ENCODE data around the gene TMEM132C. TPM values are rescaled to one million over a fixed set of nuclear protein-coding genes. Genes with fewer than 3 reads are reported as not detected.

The TMEM132C gene
- total RNA-seq, 1 experiment from 2014 or later, result not detected

DNA sequence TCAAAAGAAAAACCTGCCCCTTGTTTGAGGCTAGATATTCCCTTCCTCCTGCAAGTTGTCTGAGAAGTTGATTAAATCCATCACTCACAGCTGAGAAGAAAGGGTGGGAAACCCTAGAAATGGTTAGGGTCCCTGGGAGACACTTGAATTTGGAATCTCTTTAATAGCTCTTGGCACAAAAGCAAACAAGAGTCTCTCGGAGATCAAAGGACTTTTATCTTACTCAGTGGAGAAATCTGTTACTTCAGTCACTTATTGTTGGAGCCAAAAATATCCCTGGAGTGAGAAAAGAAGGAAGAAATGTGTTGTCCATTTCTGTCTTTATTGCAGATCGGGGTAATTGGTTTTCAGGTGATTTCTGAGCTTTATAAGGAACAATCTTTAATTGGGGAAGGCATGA, 47.0 kb downstream of the TMEM132C start:
- DNase-seq (ENCODE audit: unreplicated experiment), result no peak
- ChIA-PET CTCF (interaction anchor here (0.7 kb wide), 1 partner anchor 9 kb away, joined by 3 read pairs; no protein-coding TSS in a partner anchor), POLR2A (no interaction called here)
- peaks cover 48% of the 10 kb centered on the region for H3K9me3 Mint-ChIP-seq (ENCODE audit: unreplicated experiment)
- H3K36me3 Mint-ChIP-seq (ENCODE audit: insufficient read depth, unreplicated experiment), result no peaks in the 10 kb centered on the region
- intact Hi-C loops (cut with micrococcal nuclease), result no loop called here
- no peak overlapping the region for H3K4me3 Mint-ChIP-seq (ENCODE audit: unreplicated experiment)
- BruUV-seq (replicated peaks), result no TSS peak
- H3K27ac Mint-ChIP-seq (ENCODE audit: low read depth, unreplicated experiment), result no peak overlapping the region
- TF ChIP-seq, protein P1, sequence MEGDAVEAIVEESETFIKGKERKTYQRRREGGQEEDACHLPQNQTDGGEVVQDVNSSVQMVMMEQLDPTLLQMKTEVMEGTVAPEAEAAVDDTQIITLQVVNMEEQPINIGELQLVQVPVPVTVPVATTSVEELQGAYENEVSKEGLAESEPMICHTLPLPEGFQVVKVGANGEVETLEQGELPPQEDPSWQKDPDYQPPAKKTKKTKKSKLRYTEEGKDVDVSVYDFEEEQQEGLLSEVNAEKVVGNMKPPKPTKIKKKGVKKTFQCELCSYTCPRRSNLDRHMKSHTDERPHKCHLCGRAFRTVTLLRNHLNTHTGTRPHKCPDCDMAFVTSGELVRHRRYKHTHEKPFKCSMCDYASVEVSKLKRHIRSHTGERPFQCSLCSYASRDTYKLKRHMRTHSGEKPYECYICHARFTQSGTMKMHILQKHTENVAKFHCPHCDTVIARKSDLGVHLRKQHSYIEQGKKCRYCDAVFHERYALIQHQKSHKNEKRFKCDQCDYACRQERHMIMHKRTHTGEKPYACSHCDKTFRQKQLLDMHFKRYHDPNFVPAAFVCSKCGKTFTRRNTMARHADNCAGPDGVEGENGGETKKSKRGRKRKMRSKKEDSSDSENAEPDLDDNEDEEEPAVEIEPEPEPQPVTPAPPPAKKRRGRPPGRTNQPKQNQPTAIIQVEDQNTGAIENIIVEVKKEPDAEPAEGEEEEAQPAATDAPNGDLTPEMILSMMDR (IDR thresholded peaks at IDR 0.05; ENCODE audit: unreplicated experiment), result no peak
- no peaks in the 10 kb centered on the region for H3K4me1 Mint-ChIP-seq (ENCODE audit: insufficient read depth, unreplicated experiment)
- no peaks in the 10 kb centered on the region for H3K27me3 Mint-ChIP-seq (ENCODE audit: insufficient read depth, unreplicated experiment)

DNA sequence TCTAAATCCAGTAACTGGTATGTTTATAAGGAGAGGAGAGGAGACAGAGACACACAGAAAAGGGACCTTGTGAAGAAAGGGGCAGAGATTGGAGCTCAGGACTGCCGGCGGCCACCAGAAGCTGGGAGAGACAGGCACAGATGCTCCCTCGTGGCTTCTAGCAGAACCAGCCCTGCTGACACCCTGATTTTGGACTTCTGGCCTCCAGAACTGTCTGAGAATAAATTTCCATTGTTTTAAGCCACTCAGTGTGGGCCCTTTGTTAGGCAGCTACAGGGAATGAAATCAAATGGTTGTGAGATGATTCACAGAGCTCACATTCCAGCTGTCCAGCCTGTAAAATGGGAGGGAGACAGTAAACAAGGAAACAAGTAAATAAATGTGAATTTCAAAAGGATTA, 47.6 kb downstream of the TMEM132C start:
- CTCF ChIA-PET, result interaction anchor here (0.6 to 0.7 kb wide), 2 partner anchors 10 to 16 kb away, joined by 3 to 8 read pairs; no protein-coding TSS in a partner anchor
- intact Hi-C loops (cut with micrococcal nuclease), result no loop called here
- DNase-seq (ENCODE audit: unreplicated experiment), result no peak
- H3K4me1 Mint-ChIP-seq (ENCODE audit: insufficient read depth, unreplicated experiment), result no peaks in the 10 kb centered on the region
- H3K9me3 Mint-ChIP-seq (ENCODE audit: unreplicated experiment), result peaks cover 45% of the 10 kb centered on the region
- POLR2A ChIA-PET, result no interaction called here
- H3K36me3 Mint-ChIP-seq (ENCODE audit: insufficient read depth, unreplicated experiment), result no peaks in the 10 kb centered on the region
- H3K27ac Mint-ChIP-seq (ENCODE audit: low read depth, unreplicated experiment), result no peak overlapping the region
- BruUV-seq (replicated peaks), result no TSS peak
- no peaks in the 10 kb centered on the region for H3K27me3 Mint-ChIP-seq (ENCODE audit: insufficient read depth, unreplicated experiment)
- no peak overlapping the region for H3K4me3 Mint-ChIP-seq (ENCODE audit: unreplicated experiment)
- TF ChIP-seq, protein P1 (IDR thresholded peaks at IDR 0.05; ENCODE audit: unreplicated experiment), result no peak

DNA sequence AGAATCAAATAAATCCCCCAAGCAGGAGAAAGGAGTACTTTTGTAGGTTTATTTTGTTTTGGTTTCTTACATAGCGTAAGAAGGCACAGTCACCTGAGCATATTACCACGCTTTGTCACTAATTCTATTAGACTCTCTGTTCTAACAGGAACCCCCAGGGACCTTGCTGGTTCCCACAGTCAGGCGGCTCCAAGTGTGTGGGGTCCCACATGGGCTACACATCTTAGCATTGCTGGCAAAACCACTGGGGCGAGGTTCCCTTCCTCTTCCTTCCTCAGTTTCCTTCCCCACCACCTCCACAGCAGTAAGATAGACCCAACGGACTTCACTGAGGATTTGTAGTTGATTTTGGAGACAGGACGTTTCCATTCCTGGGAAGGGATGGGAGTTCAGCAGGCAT, 49.1 kb downstream of the TMEM132C start:
- intact Hi-C loops (cut with micrococcal nuclease), result no loop called here
- H3K4me1 Mint-ChIP-seq (ENCODE audit: insufficient read depth, unreplicated experiment), result no peaks in the 10 kb centered on the region
- CTCF ChIA-PET, result no interaction called here
- no peak for DNase-seq (ENCODE audit: unreplicated experiment)
- TF ChIP-seq, protein P1 (IDR thresholded peaks at IDR 0.05; ENCODE audit: unreplicated experiment), result no peak
- H3K27me3 Mint-ChIP-seq (ENCODE audit: insufficient read depth, unreplicated experiment), result no peaks in the 10 kb centered on the region
- no peaks in the 10 kb centered on the region for H3K36me3 Mint-ChIP-seq (ENCODE audit: insufficient read depth, unreplicated experiment)
- H3K4me3 Mint-ChIP-seq (ENCODE audit: unreplicated experiment), result no peak overlapping the region
- H3K9me3 Mint-ChIP-seq (ENCODE audit: unreplicated experiment), result peaks cover 33% of the 10 kb centered on the region
- POLR2A ChIA-PET, result no interaction called here
- BruUV-seq (replicated peaks), result no TSS peak
- H3K27ac Mint-ChIP-seq (ENCODE audit: low read depth, unreplicated experiment), result no peak overlapping the region

DNA sequence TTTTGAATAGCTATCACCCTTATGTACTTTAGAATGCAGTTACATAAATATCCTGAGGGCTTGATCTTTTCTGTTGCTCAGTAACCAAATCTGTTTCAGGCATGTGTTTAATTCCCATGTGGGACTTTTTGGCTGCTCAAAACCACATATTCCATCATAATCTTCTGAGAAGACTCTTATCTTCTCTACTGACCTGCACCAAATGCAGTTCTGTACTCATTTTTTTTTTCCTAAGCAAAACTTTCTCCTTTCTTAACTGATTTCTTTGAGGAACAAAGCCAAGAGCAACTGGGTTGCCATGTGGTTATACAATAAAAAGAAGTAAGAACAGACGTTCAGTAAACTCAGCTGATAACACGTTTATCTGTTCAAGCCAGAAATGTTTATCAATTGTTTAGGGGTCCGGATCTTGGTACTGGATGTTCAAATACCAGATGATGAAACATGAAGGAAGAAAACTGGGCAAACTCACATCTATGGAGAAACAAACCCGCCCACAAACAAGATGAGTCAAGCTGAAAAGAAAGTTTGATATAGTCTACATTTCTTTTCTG, 50.1 kb downstream of the TMEM132C start:
- no peak overlapping the region for H3K4me3 Mint-ChIP-seq (ENCODE audit: unreplicated experiment)
- no peak for DNase-seq (ENCODE audit: unreplicated experiment)
- H3K9me3 Mint-ChIP-seq (ENCODE audit: unreplicated experiment), result peaks cover 25% of the 10 kb centered on the region
- POLR2A ChIA-PET, result no interaction called here
- no peaks in the 10 kb centered on the region for H3K27me3 Mint-ChIP-seq (ENCODE audit: insufficient read depth, unreplicated experiment)
- H3K36me3 Mint-ChIP-seq (ENCODE audit: insufficient read depth, unreplicated experiment), result no peaks in the 10 kb centered on the region
- H3K4me1 Mint-ChIP-seq (ENCODE audit: insufficient read depth, unreplicated experiment), result no peaks in the 10 kb centered on the region
- intact Hi-C loops (cut with micrococcal nuclease), result no loop called here
- BruUV-seq (replicated peaks), result no TSS peak
- CTCF ChIA-PET, result interaction anchor here (0.6 kb wide), 1 partner anchor 1842 kb away, joined by 3 read pairs; no protein-coding TSS in a partner anchor
- TF ChIP-seq, protein P1 (IDR thresholded peaks at IDR 0.05; ENCODE audit: unreplicated experiment), result no peak
- H3K27ac Mint-ChIP-seq (ENCODE audit: low read depth, unreplicated experiment), result no peak overlapping the region
